HG02588 (cell line): ENCODE measurements around the gene HOXB9.
A peak's percentile ranks its signal among the peaks of the same experiment; 100 is the strongest.

Experiments used
- ATAC-seq: cut with Tn5 transposase; IDR thresholded peaks from one replicate; pipeline ENCODE4 v1.9.1; 2021; ENCODE audit warnings: mild to moderate bottlenecking, moderate library complexity; ENCODE audit not compliant: unreplicated experiment

Gene HOXB9

GRCh38 chr17:48612854-48613691 is 13.1 kb downstream of the HOXB9 start:
- no peak for ATAC-seq

DNA sequence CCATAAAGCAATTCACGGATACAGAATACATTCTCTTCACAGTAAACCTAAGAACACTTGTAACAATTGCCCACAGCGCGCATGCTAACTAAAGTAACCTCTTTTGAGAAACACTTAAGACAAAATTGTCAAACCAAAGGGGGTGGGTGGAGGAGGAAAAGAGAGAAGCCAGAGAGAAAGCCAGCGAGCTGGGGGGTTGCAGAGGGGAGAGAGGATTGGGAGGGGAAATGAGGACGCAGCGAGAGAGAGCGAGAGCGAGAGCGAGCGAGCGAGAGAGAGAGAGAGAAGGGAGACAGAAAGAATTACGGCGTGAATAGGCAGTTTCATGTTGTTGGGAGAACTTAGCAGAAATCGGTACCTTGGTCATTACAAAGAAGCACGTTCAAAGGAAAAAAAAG is 13.7 kb downstream of the HOXB9 start:
- ATAC-seq: no peak

DNA sequence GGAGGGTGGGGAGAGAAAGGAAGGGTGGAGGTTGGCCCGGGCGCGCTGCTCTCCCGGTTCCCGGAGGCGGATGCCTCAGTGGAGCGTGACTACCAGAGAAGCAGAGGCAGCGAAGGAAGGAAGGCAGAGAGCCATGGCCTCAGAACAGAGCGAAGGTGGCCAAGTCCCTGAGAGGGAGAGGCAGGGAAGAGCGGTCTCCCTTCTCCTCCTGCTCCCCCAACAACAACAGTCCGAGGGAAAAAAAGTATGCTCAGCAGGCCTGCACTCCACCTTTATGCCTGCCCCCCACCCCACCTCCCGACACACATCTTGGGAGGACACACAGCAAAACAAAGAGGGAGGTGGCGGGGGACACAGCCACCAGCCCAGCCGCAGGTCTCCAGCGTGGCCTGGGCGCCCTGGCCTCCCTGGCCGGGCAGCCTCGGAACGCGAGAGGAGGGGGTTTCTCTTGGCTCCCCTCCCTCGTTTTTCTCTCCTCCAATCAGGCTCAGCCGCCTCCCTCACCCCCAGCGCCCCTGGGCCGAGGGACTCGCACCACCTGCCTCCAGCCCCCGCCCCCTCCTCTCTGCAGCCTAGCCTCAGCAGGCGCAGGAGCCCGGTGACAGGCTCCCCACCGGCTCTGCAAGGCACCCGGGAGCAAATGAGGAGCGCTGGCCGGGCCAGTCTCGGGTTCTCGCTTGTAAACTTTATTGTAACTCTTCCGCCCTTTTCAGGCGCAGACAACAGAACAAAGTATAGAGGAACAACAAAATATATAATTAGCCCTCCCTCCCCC is 14.3 kb downstream of the HOXB9 start:
- ATAC-seq: no peak

GRCh38 chr17:48611213-48611612 is 14.9 kb downstream of the HOXB9 start:
- no peak for ATAC-seq

DNA sequence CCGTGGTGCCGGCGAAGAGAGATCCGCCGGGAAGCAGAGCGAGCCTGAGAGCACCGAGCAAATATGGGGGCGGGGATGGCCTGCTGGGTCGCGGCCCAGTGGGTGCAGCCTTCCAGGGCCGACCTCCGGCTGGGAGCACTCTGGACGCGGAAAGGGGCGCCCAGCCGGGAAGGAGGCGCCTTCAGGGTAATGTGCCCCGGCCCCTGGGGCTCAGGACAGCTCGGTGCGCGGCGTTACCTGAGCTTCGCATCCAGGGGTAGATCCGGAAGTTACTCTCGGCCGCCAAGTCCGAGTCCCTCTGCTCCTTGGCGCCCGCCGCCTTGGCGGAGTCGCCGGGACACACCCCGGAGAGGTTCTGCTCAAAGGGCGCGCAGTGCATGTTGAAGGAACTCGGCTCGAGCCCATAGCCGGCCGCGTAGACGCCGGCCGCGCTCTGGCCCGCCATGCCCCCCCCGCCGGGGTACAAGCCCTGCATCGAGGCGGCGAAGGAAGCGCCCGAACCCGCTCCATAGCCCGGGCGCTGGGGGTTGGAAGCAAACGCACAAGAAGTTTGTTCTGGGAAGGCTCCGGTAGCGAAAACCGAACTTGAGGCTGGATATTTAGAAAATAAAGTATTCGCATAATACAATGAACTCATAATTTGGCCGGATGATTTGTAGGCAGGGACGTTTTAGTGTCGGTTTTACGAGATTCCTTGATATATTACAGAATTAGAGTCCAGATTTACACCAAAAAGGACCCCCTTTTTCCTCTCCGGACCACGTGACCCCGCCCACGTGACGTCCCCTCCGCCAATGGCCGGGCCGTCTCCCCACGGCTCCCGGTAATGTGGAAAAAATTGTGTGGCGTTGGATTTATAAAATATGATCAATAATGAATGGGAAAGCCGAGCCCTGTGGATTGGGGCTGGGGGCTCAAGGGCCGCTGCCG is 15.6 kb downstream of the HOXB9 start, which contains the start of gene HOXB7:
HOXB7 (minus strand) TSS at position 736 of the 930 bp plus-strand sequence; CDS start at position 637, 99 bp downstream.
- ATAC-seq: no peak

GRCh38 chr17:48609759-48610281 is 16.3 kb downstream of the HOXB9 start:
- no peak for ATAC-seq

DNA sequence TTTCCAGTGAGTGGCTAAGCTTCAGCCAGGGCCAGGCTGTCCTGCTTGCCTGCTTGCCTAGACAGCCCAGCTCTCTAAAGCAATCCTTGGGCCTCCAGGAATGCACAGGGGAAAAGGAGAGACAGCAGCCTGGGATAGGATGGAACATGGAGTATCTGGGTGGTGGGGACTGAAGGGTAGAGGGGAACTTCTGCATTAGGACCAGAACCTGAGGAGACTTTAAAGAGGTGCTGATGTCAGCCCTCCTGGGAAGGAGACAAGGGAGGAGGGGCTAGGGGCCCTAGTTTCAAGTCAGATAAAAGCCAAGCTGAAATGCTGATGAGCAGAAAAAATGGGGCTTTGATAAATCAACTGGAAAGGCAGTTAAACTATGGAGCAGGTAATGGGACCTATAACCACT is 17.1 kb downstream of the HOXB9 start:
- ATAC-seq: no peak

GRCh38 chr17:48608494-48608834 is 17.7 kb downstream of the HOXB9 start:
- no peak for ATAC-seq

DNA sequence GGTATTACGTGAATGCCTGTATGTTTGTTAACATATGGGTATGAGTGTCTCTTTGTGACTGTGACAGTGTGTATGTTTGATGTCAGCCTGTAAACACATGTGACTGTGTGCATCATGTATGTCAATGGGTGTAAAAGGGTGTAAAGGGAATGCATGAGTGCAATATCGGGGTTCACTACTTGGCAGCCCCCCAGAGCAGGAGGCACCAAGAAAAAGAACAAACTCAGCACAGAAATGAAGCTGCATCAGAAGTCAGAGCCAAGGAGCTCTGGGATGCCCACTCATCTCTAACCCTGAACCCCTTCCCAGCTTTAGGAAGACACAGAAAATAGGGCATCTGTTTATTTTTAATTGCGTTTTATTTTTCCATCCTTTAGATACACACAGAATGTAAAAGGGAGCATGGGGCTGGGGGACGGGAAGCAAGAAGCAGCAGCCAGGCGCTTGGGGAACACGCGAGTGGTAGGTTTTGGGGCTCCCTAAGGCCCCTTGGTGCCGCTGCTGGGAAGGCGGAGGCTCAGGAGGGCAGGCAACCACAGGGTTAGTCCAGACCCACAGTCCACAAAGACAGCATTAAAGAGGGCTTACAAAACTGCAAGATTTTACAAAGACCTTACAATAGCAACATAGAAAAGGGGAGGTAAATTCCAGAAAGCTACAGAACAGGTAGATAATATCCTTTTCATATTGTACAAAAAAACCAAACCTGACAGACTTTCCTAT is 19.1 kb downstream of the HOXB9 start:
- no peak for ATAC-seq

GRCh38 chr17:48605991-48606891 is 19.9 kb downstream of the HOXB9 start:
- ATAC-seq: no peak

GRCh38 chr17:48605409-48605919 is 20.7 kb downstream of the HOXB9 start:
- no peak for ATAC-seq

DNA sequence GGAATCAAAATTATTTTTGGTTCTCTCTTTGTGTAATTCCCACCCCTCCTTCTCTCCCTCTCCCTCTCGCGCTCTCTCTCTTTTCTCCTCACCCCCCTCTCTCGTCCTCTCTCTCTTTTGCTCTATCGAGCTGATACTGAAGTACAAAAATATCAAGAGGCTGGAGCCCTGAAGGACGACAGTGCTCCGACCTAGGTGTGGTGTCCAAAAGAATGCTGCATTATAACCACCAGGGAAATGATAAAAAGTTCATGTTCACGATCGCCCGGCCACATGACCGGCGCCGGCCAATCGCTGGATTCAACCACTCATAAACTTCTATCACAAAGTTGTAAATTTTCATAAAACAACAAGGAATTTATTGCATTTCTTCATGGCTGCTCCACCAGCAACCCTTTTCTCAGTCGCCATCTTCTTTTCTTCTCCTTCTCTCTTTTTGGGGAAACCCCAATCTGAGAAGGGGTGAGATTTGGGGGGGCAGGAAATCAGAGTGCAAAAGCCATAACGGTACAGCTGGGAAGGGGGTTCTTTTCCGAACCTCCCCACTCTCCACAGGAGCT is 21.3 kb downstream of the HOXB9 start, which contains the start of gene HOXB6:
HOXB6 (minus strand) TSS at position 217 of the 560 bp plus-strand sequence. CDS start 6,836 bp downstream, outside the sequence.
- no peak for ATAC-seq

DNA sequence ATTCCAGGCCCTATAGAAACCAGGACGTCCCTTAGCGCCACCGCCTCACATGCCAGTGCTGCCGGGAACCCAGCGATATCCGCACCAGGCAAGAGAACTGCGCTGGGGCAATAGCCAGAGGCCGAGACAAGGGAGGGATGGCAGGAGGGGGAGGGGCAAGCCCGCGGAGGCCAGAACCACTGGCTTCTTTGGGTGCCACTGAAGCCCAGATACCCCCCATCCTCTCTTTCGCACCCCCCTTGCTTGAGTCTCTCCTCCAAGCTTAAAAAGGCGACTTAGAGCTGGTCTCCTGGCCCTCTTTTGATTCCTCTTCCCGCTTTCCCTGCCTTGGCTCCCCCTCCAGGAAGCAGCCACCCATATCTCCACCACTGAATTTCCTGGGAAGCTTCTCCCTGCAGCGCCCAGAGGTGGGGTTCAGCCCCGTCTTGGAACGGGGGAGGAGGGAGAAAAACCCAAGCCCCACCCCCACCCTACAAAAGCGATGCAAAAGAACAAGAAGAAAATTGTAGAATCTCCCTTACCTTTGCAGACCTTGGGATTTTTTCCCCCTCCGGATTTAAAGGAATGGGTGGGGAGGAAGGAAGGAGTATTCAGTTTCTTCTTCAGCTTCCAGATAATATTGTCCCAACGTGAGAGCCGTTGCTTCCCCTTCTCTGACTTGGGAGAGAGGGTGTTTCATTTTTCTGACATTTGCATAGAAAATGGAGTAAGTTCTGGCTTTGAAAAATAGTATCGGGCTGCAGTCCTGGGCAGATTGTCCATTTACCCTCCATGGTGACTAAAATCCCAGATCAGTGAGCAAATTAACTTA is 22.0 kb downstream of the HOXB9 start:
- ATAC-seq: no peak

GRCh38 chr17:48601539-48602425 is 24.4 kb downstream of the HOXB9 start:
- peak; percentile 10 for ATAC-seq

DNA sequence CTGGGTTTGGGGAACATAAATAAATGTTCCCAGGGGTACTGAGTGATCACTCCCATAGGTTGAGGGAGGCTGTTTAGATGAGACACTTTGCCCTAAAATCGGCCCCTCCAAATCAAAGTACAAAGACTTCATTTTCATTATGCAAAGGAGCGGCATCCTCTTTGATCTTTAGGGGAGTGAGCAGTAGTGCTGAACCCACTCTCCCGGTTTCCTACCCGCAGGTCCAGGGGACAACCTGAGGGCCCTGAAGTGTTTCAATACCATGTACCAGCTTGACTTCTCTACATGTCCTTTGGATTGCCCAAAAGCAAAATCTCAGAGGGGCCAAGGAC is 25.0 kb downstream of the HOXB9 start:
- ATAC-seq: no peak

DNA sequence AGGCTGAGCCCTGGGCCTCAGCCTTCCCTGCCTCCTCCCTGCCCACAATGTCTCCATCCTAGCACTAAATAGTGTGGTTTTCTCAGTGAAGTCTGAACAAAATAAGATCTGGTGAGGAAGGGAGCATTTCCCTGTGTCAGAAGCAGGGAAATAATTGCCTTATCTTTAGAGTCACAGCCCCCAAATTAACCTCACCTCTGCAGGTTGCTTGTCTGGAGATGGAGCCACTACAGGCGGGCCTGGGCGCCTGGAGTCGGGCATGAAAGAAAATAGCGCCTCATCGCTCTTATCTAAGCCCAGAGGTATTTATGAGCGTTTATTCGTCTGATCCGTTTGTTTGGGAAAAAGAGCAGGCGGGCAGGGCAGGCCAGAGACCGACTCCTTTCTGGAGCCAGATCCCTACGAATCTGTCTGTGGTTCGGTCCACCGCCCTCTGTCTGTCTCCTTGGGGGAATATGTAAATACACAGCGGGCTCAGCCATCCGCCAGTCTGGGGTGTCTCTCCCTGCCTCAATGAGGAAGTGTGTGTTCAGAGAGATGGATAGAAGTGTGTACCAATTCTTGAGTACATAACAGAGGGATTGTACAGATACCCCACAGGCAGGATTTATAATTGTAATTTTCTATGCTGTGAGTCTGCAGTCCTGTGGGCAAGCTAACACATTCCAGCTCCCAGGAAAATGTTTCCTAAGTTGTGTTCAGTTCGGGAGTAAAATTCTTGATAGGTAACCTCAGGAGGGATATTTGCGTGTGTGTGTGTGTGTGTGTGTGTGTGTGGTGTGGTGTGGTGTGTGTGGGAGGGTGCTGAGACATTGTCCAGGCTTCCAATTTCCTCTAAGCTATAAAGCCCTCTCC is 25.7 kb downstream of the HOXB9 start:
- no peak for ATAC-seq
